ENCODE measurements around the gene RPUSD2.
"Not testable (repeated sequence)": the region's sequence is repeated elsewhere in the genome, so short reads cannot be mapped to it uniquely, and the experiment has no call there.

RPUSD2 gene

DNA sequence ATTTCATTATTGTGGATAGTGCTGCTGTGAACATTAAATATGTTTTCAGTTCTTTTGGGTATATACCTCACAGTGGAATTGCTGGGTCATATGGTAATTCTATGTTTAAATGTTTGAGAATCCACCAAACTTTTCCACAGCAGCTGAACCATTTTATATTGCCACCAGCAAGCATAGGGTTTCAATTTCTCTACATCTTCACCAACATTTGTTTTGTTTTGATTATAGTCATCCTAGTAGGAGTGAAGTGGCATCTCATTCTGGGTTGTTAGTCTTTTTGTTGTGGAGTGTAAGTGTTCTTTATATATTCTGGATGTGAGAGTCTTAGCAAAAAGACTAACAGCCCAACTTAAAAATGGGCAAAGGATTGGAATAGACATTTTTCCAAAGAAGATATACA, 6.0 kb downstream of the RPUSD2 start:
- H3K4me3 ChIP-seq (ENCODE audit: low read length) = no peak overlapping the region
- H3K9ac ChIP-seq (ENCODE audit: low read length) = no peak overlapping the region
- peaks cover 23% of the 10 kb centered on the region for H3K36me3 ChIP-seq (ENCODE audit: control insufficient read depth, low read depth, low read length)
- H3K27me3 ChIP-seq (ENCODE audit: control insufficient read depth, insufficient read depth, low read length) = no peaks in the 10 kb centered on the region
- H3K9me3 ChIP-seq (ENCODE audit: control insufficient read depth, low read depth, low read length) = no peaks in the 10 kb centered on the region
- peaks cover 6% of the 10 kb centered on the region for H3K4me1 ChIP-seq (ENCODE audit: control insufficient read depth, low read depth, low read length)
- H3K27ac ChIP-seq (ENCODE audit: low read length) = no peak overlapping the region

DNA sequence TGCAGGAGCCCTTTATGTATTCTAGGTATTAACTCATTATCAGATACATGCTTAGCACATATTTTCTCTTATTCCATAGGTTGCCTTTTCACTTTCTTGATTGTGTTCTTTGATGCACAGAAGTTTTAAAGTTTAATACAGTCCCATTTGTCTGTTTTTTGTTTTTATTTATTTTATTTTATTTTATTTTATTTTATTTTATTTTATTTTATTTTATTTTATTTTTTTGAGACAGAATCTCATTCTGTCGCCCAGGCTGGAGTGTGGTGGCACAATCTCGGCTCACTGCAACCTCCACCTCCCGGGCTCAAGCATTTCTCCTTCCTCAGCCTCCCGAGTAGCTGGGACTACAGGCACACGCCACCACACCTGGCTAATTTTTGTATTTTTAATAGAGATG, 7.8 kb downstream of the RPUSD2 start:
- not testable (repeated sequence) for H3K27ac ChIP-seq (ENCODE audit: low read length); H3K4me1 ChIP-seq (ENCODE audit: control insufficient read depth, low read depth, low read length); H3K9me3 ChIP-seq (ENCODE audit: control insufficient read depth, low read depth, low read length); H3K27me3 ChIP-seq (ENCODE audit: control insufficient read depth, insufficient read depth, low read length); H3K4me3 ChIP-seq (ENCODE audit: low read length); H3K9ac ChIP-seq (ENCODE audit: low read length)
- H3K36me3 ChIP-seq (ENCODE audit: control insufficient read depth, low read depth, low read length) = peaks cover 16% of the 10 kb centered on the region

DNA sequence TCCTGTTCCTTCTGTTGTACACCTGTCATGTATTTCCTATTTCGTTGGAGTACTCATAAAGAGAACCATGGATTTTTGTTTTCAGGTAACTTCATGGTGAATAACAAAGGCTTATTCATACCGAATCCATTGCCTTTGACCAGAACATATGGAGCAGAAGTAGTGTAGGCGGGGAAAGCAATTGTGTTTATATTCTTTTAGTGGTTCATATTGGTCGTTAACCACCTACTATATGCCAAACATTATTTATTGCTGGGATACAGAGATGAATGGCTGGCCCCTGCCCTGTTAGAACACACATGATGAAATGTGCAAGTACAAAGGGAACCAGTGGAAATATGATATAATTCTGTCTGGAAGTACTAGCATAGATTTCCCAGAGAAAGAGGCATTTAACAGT, 9.8 kb downstream of the RPUSD2 start:
- Histone ChIP-seq H3K27me3 (ENCODE audit: control insufficient read depth, insufficient read depth, low read length) (no peaks in the 10 kb centered on the region), H3K9me3 (ENCODE audit: control insufficient read depth, low read depth, low read length) (no peaks in the 10 kb centered on the region), H3K9ac (ENCODE audit: low read length) (no peak overlapping the region), H3K27ac (ENCODE audit: low read length) (no peak overlapping the region), H3K36me3 (ENCODE audit: control insufficient read depth, low read depth, low read length) (peaks cover 6% of the 10 kb centered on the region), H3K4me1 (ENCODE audit: control insufficient read depth, low read depth, low read length) (no peaks in the 10 kb centered on the region), H3K4me3 (ENCODE audit: low read length) (no peak overlapping the region)

DNA sequence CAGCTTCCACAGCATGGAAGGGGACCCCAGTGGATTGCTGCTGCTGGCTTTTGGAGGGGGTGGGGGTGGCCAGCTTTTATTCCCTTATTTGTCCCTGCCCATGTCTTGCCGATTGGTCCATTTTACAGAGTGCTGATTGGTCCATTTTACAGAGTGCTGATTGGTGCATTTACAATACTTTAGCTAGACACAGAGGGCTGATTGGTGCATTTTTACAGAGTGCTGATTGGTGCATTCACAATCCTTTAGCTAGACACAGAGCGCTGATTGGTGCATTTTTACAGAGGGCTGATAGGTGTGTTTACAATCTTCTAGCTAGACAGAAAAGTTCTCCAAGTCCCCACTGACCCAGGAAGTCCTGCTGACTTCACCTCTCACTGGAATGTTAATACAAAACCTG, 12.7 kb downstream of the RPUSD2 start:
- not testable (repeated sequence) for H3K4me1 ChIP-seq (ENCODE audit: control insufficient read depth, low read depth, low read length); H3K9me3 ChIP-seq (ENCODE audit: control insufficient read depth, low read depth, low read length); H3K36me3 ChIP-seq (ENCODE audit: control insufficient read depth, low read depth, low read length); H3K9ac ChIP-seq (ENCODE audit: low read length); H3K27me3 ChIP-seq (ENCODE audit: control insufficient read depth, insufficient read depth, low read length); H3K4me3 ChIP-seq (ENCODE audit: low read length); H3K27ac ChIP-seq (ENCODE audit: low read length)

DNA sequence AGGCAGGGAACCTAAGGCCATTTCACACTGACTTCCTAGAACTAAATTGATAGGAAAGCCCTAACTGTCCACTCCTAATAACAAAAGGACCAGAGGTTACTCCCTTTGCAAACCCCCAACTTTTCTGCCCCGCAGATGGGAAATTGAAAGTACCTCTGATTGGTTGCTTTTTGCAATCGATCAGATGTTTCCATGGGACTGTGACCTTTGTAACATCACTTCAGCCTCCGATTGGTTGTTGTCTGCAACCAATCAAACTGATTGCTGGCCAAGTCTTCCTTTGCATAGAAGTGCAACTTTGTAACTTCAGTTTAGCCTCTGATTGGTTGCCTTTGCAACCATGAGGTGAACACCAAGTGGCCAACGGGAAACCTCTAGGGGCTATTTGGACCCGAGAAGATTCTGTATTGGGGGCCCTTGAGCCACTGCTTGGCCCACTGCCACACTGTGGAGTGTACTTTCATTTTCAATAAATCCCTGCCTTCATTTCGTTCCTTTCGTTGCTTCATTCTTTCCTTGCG, 13.7 kb downstream of the RPUSD2 start:
- H3K9ac ChIP-seq (ENCODE audit: low read length) = no peak overlapping the region
- no peaks in the 10 kb centered on the region for H3K27me3 ChIP-seq (ENCODE audit: control insufficient read depth, insufficient read depth, low read length)
- H3K36me3 ChIP-seq (ENCODE audit: control insufficient read depth, low read depth, low read length) = no peaks in the 10 kb centered on the region
- no peak overlapping the region for H3K4me3 ChIP-seq (ENCODE audit: low read length)
- no peaks in the 10 kb centered on the region for H3K9me3 ChIP-seq (ENCODE audit: control insufficient read depth, low read depth, low read length)
- no peak overlapping the region for H3K27ac ChIP-seq (ENCODE audit: low read length)
- H3K4me1 ChIP-seq (ENCODE audit: control insufficient read depth, low read depth, low read length) = no peaks in the 10 kb centered on the region

DNA sequence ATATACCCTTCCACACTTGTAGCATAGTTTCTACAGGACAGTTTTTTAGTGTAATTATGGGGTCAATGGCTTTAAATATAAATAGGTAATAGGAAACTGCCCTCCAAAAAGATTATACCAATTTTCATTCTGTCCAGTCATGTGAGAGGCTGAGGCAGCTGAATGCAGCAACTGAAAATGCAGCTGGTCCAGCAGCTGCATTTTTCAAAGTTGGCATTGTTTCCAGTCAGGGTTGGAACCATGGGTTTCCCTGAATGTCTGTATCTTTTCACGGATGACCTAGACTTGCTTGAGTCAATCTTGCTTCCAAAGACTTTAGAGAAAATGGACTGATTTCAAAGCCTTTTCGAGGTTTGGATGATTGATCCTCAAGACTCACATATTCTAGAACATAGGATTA, 15.1 kb downstream of the RPUSD2 start:
- Histone ChIP-seq H3K4me1 (ENCODE audit: control insufficient read depth, low read depth, low read length) (no peaks in the 10 kb centered on the region), H3K27me3 (ENCODE audit: control insufficient read depth, insufficient read depth, low read length) (no peaks in the 10 kb centered on the region), H3K36me3 (ENCODE audit: control insufficient read depth, low read depth, low read length) (no peaks in the 10 kb centered on the region), H3K9me3 (ENCODE audit: control insufficient read depth, low read depth, low read length) (no peaks in the 10 kb centered on the region), H3K27ac (ENCODE audit: low read length) (no peak overlapping the region), H3K9ac (ENCODE audit: low read length) (no peak overlapping the region), H3K4me3 (ENCODE audit: low read length) (no peak overlapping the region)

DNA sequence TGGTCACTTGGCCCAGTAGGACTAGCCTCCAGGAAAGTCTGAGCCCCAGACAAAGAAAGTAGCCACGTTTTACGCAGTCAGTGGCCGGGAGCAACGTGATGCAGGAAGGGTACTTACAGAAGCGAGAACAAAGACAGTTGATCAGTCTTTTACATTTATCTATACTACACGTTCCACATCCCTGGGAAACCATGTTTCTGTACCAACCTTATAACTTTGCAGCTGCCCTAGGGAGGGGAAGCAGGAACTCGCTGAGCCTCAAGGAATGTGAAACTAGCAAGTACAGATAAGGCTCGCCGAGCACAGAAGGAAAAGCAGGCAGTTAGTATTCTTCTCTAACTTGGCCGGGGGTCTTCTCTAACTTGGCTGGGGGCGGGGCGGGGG, 21.6 kb downstream of the RPUSD2 start:
- no peaks in the 10 kb centered on the region for H3K27me3 ChIP-seq (ENCODE audit: control insufficient read depth, insufficient read depth, low read length)
- no peak overlapping the region for H3K27ac ChIP-seq (ENCODE audit: low read length)
- peaks cover 6% of the 10 kb centered on the region for H3K4me1 ChIP-seq (ENCODE audit: control insufficient read depth, low read depth, low read length)
- no peak overlapping the region for H3K4me3 ChIP-seq (ENCODE audit: low read length)
- no peaks in the 10 kb centered on the region for H3K36me3 ChIP-seq (ENCODE audit: control insufficient read depth, low read depth, low read length)
- no peak overlapping the region for H3K9ac ChIP-seq (ENCODE audit: low read length)
- no peaks in the 10 kb centered on the region for H3K9me3 ChIP-seq (ENCODE audit: control insufficient read depth, low read depth, low read length)

DNA sequence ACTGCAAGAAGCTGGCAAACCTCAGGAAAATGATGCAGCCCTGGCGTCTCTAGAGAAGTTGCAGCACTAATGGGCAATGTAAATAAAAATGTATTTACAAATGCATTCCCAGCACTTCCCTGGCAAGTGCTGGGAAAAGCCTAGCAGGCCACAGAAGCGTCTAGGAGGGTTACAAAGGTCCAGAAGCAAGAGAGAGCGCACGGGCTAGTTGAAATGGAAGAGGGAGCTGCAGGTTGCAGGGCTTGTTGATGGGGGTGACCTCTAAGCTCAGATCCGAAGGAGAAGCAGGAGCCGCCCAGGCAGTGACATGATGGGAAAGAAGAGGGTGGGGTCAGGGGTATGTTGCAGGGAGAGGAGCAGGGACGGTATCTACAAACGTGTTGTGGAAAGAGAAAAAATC, 22.3 kb downstream of the RPUSD2 start:
- H3K4me3 ChIP-seq (ENCODE audit: low read length) = no peak overlapping the region
- H3K9me3 ChIP-seq (ENCODE audit: control insufficient read depth, low read depth, low read length) = no peaks in the 10 kb centered on the region
- peaks cover 6% of the 10 kb centered on the region for H3K4me1 ChIP-seq (ENCODE audit: control insufficient read depth, low read depth, low read length)
- no peak overlapping the region for H3K9ac ChIP-seq (ENCODE audit: low read length)
- no peaks in the 10 kb centered on the region for H3K36me3 ChIP-seq (ENCODE audit: control insufficient read depth, low read depth, low read length)
- H3K27me3 ChIP-seq (ENCODE audit: control insufficient read depth, insufficient read depth, low read length) = no peaks in the 10 kb centered on the region
- no peak overlapping the region for H3K27ac ChIP-seq (ENCODE audit: low read length)

DNA sequence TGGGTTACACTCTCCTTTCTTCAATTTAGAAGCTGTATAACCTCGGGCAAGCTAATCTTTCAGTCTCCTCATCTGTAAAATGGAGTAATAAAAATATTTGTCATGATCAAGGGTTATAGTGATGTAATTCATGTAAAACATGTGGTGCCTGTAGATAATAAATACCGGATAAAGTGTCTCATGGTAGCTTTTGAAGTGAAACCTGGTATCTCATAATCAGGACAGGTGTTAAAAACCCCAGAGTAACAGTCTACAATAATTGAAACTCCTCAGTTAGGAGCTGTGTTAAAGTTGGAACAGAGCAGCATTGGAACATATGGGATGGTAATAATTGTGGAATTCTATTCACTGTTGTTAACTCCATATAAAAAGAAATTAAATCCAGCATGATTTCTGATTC, 24.1 kb downstream of the RPUSD2 start:
- no peaks in the 10 kb centered on the region for H3K27me3 ChIP-seq (ENCODE audit: control insufficient read depth, insufficient read depth, low read length)
- H3K9me3 ChIP-seq (ENCODE audit: control insufficient read depth, low read depth, low read length) = no peaks in the 10 kb centered on the region
- H3K27ac ChIP-seq (ENCODE audit: low read length) = no peak overlapping the region
- no peaks in the 10 kb centered on the region for H3K36me3 ChIP-seq (ENCODE audit: control insufficient read depth, low read depth, low read length)
- H3K4me1 ChIP-seq (ENCODE audit: control insufficient read depth, low read depth, low read length) = peaks cover 6% of the 10 kb centered on the region
- H3K4me3 ChIP-seq (ENCODE audit: low read length) = no peak overlapping the region
- no peak overlapping the region for H3K9ac ChIP-seq (ENCODE audit: low read length)

DNA sequence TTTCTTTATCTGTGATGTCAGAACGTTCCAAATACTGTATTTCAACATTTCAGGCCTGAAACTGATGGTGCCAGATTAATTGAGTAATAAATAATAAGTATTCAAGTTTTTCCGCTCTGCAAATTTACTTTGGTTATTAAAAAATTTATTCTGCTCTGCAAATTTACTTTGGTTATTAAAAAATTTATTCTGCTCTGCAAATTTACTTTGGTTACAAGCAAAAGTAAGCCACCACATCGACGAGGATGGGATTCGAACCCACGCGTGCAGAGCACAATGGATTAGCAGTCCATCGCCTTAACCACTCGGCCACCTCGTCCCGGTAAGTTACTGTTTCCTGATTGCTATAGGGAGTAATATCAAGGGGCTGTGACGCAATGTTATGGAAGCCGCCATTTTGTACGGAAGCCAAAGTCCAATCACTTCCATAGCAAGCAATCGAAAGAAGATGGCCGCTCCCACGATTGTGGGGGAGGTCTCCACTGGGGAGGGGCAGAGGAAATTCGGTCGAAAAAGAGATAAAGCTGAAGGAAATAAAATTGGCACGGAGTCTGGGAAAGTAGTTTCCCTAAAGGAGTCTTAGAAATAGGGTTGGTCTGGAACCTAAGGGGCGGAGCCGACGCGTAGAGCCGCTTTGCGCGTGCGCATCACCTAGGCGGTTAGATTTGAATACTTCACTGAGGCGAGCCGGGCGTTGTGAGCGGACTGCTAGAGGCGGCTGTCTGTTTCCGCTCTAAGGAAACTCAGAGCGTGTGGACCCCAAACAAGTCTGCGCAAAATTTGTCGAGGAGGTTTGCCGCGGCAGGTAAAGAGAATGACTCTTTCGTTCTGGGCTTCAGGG, 24.7 kb downstream of the RPUSD2 start, which contains the start of gene KNL1:
Gene KNL1 (plus strand): TSS at position 662 of the 841 bp plus-strand sequence. CDS start 8,683 bp downstream, outside the sequence.
- Histone ChIP-seq H3K27ac (ENCODE audit: low read length) (peak within 1 kb of the TSS; percentile 94), H3K27me3 (ENCODE audit: control insufficient read depth, insufficient read depth, low read length) (no peaks in the 10 kb centered on the region), H3K9me3 (ENCODE audit: control insufficient read depth, low read depth, low read length) (no peaks in the 10 kb centered on the region), H3K4me3 (ENCODE audit: low read length) (peak within 1 kb of the TSS; percentile 93), H3K4me1 (ENCODE audit: control insufficient read depth, low read depth, low read length) (peaks cover 6% of the 10 kb centered on the region), H3K36me3 (ENCODE audit: control insufficient read depth, low read depth, low read length) (no peaks in the 10 kb centered on the region), H3K9ac (ENCODE audit: low read length) (peak within 1 kb of the TSS; percentile 93)

DNA sequence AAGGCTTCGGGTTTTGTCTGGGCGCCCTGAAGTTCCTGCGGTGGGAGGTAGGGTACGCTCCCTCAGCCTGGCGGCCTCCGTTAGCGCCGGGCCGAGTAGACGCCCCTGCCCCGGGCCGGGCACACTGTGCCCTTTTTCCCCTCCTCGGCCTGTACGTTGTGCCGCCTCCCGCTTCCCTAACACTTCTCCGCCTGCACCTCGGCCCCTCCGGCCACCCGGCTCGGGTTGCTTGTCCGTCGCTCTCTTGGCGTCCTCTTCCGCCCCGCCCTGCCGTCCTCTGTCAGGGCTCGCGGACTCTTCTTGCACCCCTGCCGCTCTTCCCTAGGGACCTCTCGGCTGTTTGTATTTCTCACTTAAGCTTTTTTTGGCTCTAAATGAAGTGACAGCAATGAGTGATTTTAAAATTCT, 25.3 kb downstream of the RPUSD2 start:
- Histone ChIP-seq H3K27ac (ENCODE audit: low read length) (peak overlapping the region; percentile 94), H3K9me3 (ENCODE audit: control insufficient read depth, low read depth, low read length) (no peaks in the 10 kb centered on the region), H3K36me3 (ENCODE audit: control insufficient read depth, low read depth, low read length) (no peaks in the 10 kb centered on the region), H3K27me3 (ENCODE audit: control insufficient read depth, insufficient read depth, low read length) (no peaks in the 10 kb centered on the region), H3K4me1 (ENCODE audit: control insufficient read depth, low read depth, low read length) (peaks cover 6% of the 10 kb centered on the region), H3K9ac (ENCODE audit: low read length) (peak overlapping the region; percentile 93), H3K4me3 (ENCODE audit: low read length) (peak overlapping the region; percentile 93)

DNA sequence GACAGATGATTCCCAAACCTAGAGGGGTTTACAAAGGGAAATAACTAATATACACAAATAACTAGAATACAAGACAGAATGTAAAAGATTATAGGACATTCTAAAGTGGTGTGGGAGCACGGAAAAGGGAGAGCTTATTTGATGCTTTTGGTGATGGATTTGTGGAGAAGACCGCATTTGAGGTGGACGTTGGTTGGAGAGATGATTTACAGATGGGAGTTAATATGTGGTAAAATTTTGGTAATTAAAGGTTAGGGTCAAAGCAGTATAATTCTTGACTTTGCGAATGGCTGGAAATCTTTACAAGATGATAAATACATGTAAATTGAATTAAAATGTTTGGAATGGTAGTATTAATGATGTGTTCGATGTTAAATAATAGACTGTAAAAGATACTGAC, 26.1 kb downstream of the RPUSD2 start:
- H3K9ac ChIP-seq (ENCODE audit: low read length) = peak overlapping the region; percentile 93
- H3K4me3 ChIP-seq (ENCODE audit: low read length) = peak overlapping the region; percentile 93
- no peaks in the 10 kb centered on the region for H3K36me3 ChIP-seq (ENCODE audit: control insufficient read depth, low read depth, low read length)
- no peaks in the 10 kb centered on the region for H3K9me3 ChIP-seq (ENCODE audit: control insufficient read depth, low read depth, low read length)
- H3K4me1 ChIP-seq (ENCODE audit: control insufficient read depth, low read depth, low read length) = peaks cover 6% of the 10 kb centered on the region
- no peak overlapping the region for H3K27ac ChIP-seq (ENCODE audit: low read length)
- H3K27me3 ChIP-seq (ENCODE audit: control insufficient read depth, insufficient read depth, low read length) = no peaks in the 10 kb centered on the region

Data from iPS-18a (cell line).